Hematopoietic multipotent progenitor cell (in vitro differentiated cells): ENCODE measurements around the gene PXYLP1. TPM values are rescaled to one million over a fixed set of nuclear protein-coding genes. Genes with fewer than 3 reads are reported as not detected.

ENCODE experiments used
- DNase-seq, 3 donors: peaks; one replicate each; pipeline ENCODE4 v3.0.0-alpha.2; 2011 to 2015; ENCODE audit warnings: low read depth in 2 of 3, low spot score in 2 of 3
- total RNA-seq: library from RNA; depleted of rRNA; stranded (reverse); fragments of >200 nt; gene quantifications from one replicate; pipeline ENCODE4 v1.2.3, GENCODE V29; 2012

Gene PXYLP1
- total RNA-seq, 1 donor: 3.0 TPM

- no peak for DNase-seq
These were observed 3.9 kb upstream of the PXYLP1 start for GRCh38 chr3:141227752-141228151.

- no peak for DNase-seq
These were observed 3.2 kb upstream of the PXYLP1 start for GRCh38 chr3:141228395-141228794.

- no peak for DNase-seq
These were observed 2.5 kb upstream of the PXYLP1 start for GRCh38 chr3:141229132-141229531.

- no peak for DNase-seq
These were observed 1.3 kb upstream of the PXYLP1 start for GRCh38 chr3:141230293-141230692.

- peak in 1 of 3 donors; percentile 23 for DNase-seq
These were observed 563 bp downstream of the PXYLP1 start for GRCh38 chr3:141231952-141232823.

- no peak for DNase-seq
These were observed 2.0 kb downstream of the PXYLP1 start for GRCh38 chr3:141233457-141234161.

GRCh38 chr3:141234283-141234682 is 2.7 kb downstream of the PXYLP1 start:
- DNase-seq: no peak

GRCh38 chr3:141235661-141236171 is 4.1 kb downstream of the PXYLP1 start:
- DNase-seq: no peak

GRCh38 chr3:141236361-141236760 is 4.7 kb downstream of the PXYLP1 start:
- DNase-seq: peak in 1 of 3 donors; percentile 17

GRCh38 chr3:141237701-141238521 is 6.3 kb downstream of the PXYLP1 start:
- no peak for DNase-seq

- no peak for DNase-seq
These were observed 8.1 kb downstream of the PXYLP1 start for GRCh38 chr3:141239511-141240281.

- DNase-seq: no peak
These were observed 8.7 kb downstream of the PXYLP1 start for GRCh38 chr3:141240286-141240685.

- no peak for DNase-seq
These were observed 9.3 kb downstream of the PXYLP1 start for GRCh38 chr3:141240687-141241615.

GRCh38 chr3:141241616-141242376 is 10.2 kb downstream of the PXYLP1 start:
- DNase-seq: no peak

GRCh38 chr3:141242377-141243092 is 10.9 kb downstream of the PXYLP1 start:
- DNase-seq: no peak

GRCh38 chr3:141243271-141243707 is 11.7 kb downstream of the PXYLP1 start:
- no peak for DNase-seq

GRCh38 chr3:141246224-141246957 is 14.8 kb downstream of the PXYLP1 start:
- DNase-seq: no peak
